ENCODE data around the gene VAPB.

DNA sequence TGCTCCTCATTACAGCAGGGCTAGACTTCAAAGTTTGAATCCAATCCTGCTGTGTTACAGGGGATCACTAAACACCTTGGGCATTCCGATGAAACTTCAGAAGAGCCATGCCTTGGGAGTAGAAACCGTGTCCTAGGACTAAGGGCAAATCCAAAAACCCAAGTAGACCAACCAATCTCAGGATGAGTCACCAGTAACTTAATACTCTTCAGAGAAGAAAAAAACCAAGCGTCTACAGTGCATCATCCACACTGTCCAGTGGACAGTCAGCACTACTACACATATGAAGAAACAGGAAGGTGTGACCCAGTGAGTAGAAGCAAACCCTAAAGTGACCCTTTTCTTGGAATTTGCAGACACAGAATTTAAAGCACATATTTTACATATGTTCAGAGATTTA, 39.5 kb upstream of the VAPB start:
- TF ChIP-seq POLR2A (IDR thresholded peaks at IDR 0.05; ENCODE audit: low read length) (no peak), GATA1 (IDR thresholded peaks at IDR 0.05; ENCODE audit: low read depth, low read length) (no peak)

Data from erythroblast (primary cell).